ENCODE measurements around the gene CARD11. TPM values are rescaled to one million over a fixed set of nuclear protein-coding genes. Genes with fewer than 3 reads are reported as not detected.

The CARD11 gene
- total RNA-seq, 5 donors from 2014 or later (not counting 1 experiment from before 2014, with no cell fraction given), result 105 to 142 (median 132) TPM

GRCh38 chr7:2956076-2956475 is 87.6 kb downstream of the CARD11 start:
- Histone ChIP-seq H3K27ac (ENCODE audit: low read length) (peak overlapping the region; percentile 32), H3K27me3 (replicated peaks in 1 of 2; ENCODE audit: control insufficient read depth in 2 of 2, extremely low read depth in 1 of 2, insufficient read depth in 2 of 2, low read length in 1 of 2) (no peaks in the 10 kb centered on the region), H3K9me3 (no peaks in the 10 kb centered on the region), H3K4me1 (ENCODE audit: control insufficient read depth in 1 of 2, extremely low read depth in 1 of 2, insufficient read depth in 2 of 2, low read length in 2 of 2) (peaks cover 10 to 66% of the 10 kb centered on the region in 2 experiments), H3K4me3 (ENCODE audit: control insufficient read depth in 1 of 2, extremely low read depth in 1 of 2, low read length in 1 of 2) (no peak overlapping the region), H3K36me3 (ENCODE audit: control insufficient read depth in 2 of 2, extremely low read depth in 1 of 2, insufficient read depth in 1 of 2, low read length in 1 of 2) (peaks cover 14 to 54% of the 10 kb centered on the region in 2 donors)
- no peak for ATAC-seq (replicated peaks in 1 of 4)
- no peak overlapping the region for H3K4me3 Mint-ChIP-seq
- DNase-seq, result no peak
- peaks cover 0 to 2% (median 0%) of the 10 kb centered on the region in 3 donors for H3K9me3 Mint-ChIP-seq
- peaks cover 76% of the 10 kb centered on the region in 3 donors for H3K4me1 Mint-ChIP-seq
- peak overlapping the region; percentile 34 to 87 for H3K27ac Mint-ChIP-seq
- ChIA-PET POLR2A (no interaction called here), CTCF (interaction anchor here in 1 of 2 donors (0.6 to 0.9 kb wide), 2 partner anchors 12 to 18 kb away, joined by 3 read pairs; no protein-coding TSS in a partner anchor)
- H3K36me3 Mint-ChIP-seq, result peaks cover 47% of the 10 kb centered on the region
- H3K27me3 Mint-ChIP-seq, result no peaks in the 10 kb centered on the region
- WGBS (ENCODE audit: insufficient coverage), result no CpG with 5 or more reads among the region's 6 CpGs

- 77% methylated on average over 3 of the region's 4 CpGs for WGBS (ENCODE audit: insufficient coverage)
- H3K4me1 ChIP-seq (ENCODE audit: control insufficient read depth in 1 of 2, extremely low read depth in 1 of 2, insufficient read depth in 2 of 2, low read length in 2 of 2), result peaks cover 10 to 60% of the 10 kb centered on the region in 2 experiments
- H3K36me3 ChIP-seq (ENCODE audit: control insufficient read depth in 2 of 2, extremely low read depth in 1 of 2, insufficient read depth in 1 of 2, low read length in 1 of 2), result peaks cover 14 to 54% of the 10 kb centered on the region in 2 donors
- H3K4me3 ChIP-seq (ENCODE audit: control insufficient read depth in 1 of 2, extremely low read depth in 1 of 2, low read length in 1 of 2), result no peak overlapping the region
- peak overlapping the region; percentile 52 for H3K27ac ChIP-seq (ENCODE audit: low read length)
- H3K9me3 Mint-ChIP-seq, result peaks cover 0 to 7% (median 0%) of the 10 kb centered on the region in 3 donors
- CTCF ChIA-PET, result no interaction called here
- POLR2A ChIA-PET, result no interaction called here
- ATAC-seq (replicated peaks in 1 of 4) (no peak), DNase-seq (peak in 1 of 35 experiments; percentile 5)
- H3K4me1 Mint-ChIP-seq, result peaks cover 72 to 78% (median 75%) of the 10 kb centered on the region in 3 donors
- H3K27ac Mint-ChIP-seq, result peak overlapping the region; percentile 84 to 87
- H3K27me3 ChIP-seq (replicated peaks in 1 of 2; ENCODE audit: control insufficient read depth in 2 of 2, extremely low read depth in 1 of 2, insufficient read depth in 2 of 2, low read length in 1 of 2), result no peaks in the 10 kb centered on the region
- peaks cover 55% of the 10 kb centered on the region for H3K36me3 Mint-ChIP-seq
- H3K9me3 ChIP-seq, result no peaks in the 10 kb centered on the region
- H3K27me3 Mint-ChIP-seq, result no peaks in the 10 kb centered on the region
- H3K4me3 Mint-ChIP-seq, result peak overlapping the region in 1 of 3 donors; percentile 57
Measured at GRCh38 chr7:2955269-2955668, 88.4 kb downstream of the CARD11 start.

- ChIA-PET CTCF (interaction anchor here in 1 of 2 donors (0.5 to 0.7 kb wide), 2 partner anchors 133 to 157 kb away, joined by 4 to 5 read pairs; no protein-coding TSS in a partner anchor), POLR2A (interaction anchor here in 1 of 2 donors (0.5 kb wide), 1 partner anchor 104 kb away, joined by 4 read pairs; no protein-coding TSS in a partner anchor)
- Histone ChIP-seq H3K27ac (ENCODE audit: low read length) (peak overlapping the region; percentile 52), H3K4me3 (ENCODE audit: control insufficient read depth in 1 of 2, extremely low read depth in 1 of 2, low read length in 1 of 2) (peak overlapping the region in 1 of 2 donors; percentile 35), H3K27me3 (replicated peaks in 1 of 2; ENCODE audit: control insufficient read depth in 2 of 2, extremely low read depth in 1 of 2, insufficient read depth in 2 of 2, low read length in 1 of 2) (no peaks in the 10 kb centered on the region), H3K9me3 (no peaks in the 10 kb centered on the region), H3K36me3 (ENCODE audit: control insufficient read depth in 2 of 2, extremely low read depth in 1 of 2, insufficient read depth in 1 of 2, low read length in 1 of 2) (peaks cover 14 to 51% of the 10 kb centered on the region in 2 donors), H3K4me1 (ENCODE audit: control insufficient read depth in 1 of 2, extremely low read depth in 1 of 2, insufficient read depth in 2 of 2, low read length in 2 of 2) (peaks cover 10 to 51% of the 10 kb centered on the region in 2 experiments)
- Mint-ChIP-seq H3K4me1 (peaks cover 67 to 75% (median 71%) of the 10 kb centered on the region in 3 donors), H3K27ac (peak overlapping the region; percentile 84 to 87), H3K9me3 (peaks cover 0 to 7% (median 5%) of the 10 kb centered on the region in 3 donors), H3K4me3 (peak overlapping the region; percentile 21 to 57 (median 43)), H3K36me3 (peaks cover 59% of the 10 kb centered on the region), H3K27me3 (no peaks in the 10 kb centered on the region)
- DNase-seq, result peak in 21 of 35 experiments; percentile 6 to 57 (median 18)
- ATAC-seq (replicated peaks in 1 of 4), result peak; percentile 56 to 82 (median 68)
- WGBS (ENCODE audit: insufficient coverage), result 8% methylated on average over 11 of the region's 11 CpGs
Measured at GRCh38 chr7:2954433-2954853, 89.2 kb downstream of the CARD11 start.

GRCh38 chr7:2953588-2954407 is 89.9 kb downstream of the CARD11 start:
- Mint-ChIP-seq H3K9me3 (peaks cover 0 to 7% (median 5%) of the 10 kb centered on the region in 3 donors), H3K4me1 (peaks cover 61 to 77% (median 72%) of the 10 kb centered on the region in 3 donors), H3K27ac (peak overlapping the region; percentile 84 to 87), H3K27me3 (no peaks in the 10 kb centered on the region), H3K4me3 (peak overlapping the region in 1 of 3 donors; percentile 57), H3K36me3 (peaks cover 62% of the 10 kb centered on the region)
- peaks cover 10 to 47% of the 10 kb centered on the region in 2 experiments for H3K4me1 ChIP-seq (ENCODE audit: control insufficient read depth in 1 of 2, extremely low read depth in 1 of 2, insufficient read depth in 2 of 2, low read length in 2 of 2)
- CTCF ChIA-PET, result interaction anchor here (0.5 kb wide), 3 partner anchors 12 to 1749 kb away, joined by 4 to 6 read pairs (median 5); no protein-coding TSS in a partner anchor
- ATAC-seq (replicated peaks in 1 of 4), result peak in 3 of 4 experiments; percentile 31 to 65 (median 58)
- POLR2A ChIA-PET, result interaction anchor here in 1 of 2 donors (0.5 kb wide), 2 partner anchors 60 to 105 kb away, joined by 3 to 4 read pairs; no protein-coding TSS in a partner anchor
- H3K27ac ChIP-seq (ENCODE audit: low read length), result peak overlapping the region; percentile 52
- WGBS (ENCODE audit: insufficient coverage), result 37% methylated on average over 7 of the region's 11 CpGs
- H3K27me3 ChIP-seq (replicated peaks in 1 of 2; ENCODE audit: control insufficient read depth in 2 of 2, extremely low read depth in 1 of 2, insufficient read depth in 2 of 2, low read length in 1 of 2), result no peaks in the 10 kb centered on the region
- no peaks in the 10 kb centered on the region for H3K9me3 ChIP-seq
- peak in 24 of 35 experiments; percentile 11 to 51 (median 29) for DNase-seq
- peaks cover 14 to 49% of the 10 kb centered on the region in 2 donors for H3K36me3 ChIP-seq (ENCODE audit: control insufficient read depth in 2 of 2, extremely low read depth in 1 of 2, insufficient read depth in 1 of 2, low read length in 1 of 2)
- H3K4me3 ChIP-seq (ENCODE audit: control insufficient read depth in 1 of 2, extremely low read depth in 1 of 2, low read length in 1 of 2), result no peak overlapping the region

- DNase-seq, result no peak
- ChIA-PET POLR2A (no interaction called here), CTCF (no interaction called here)
- peaks cover 61% of the 10 kb centered on the region for H3K36me3 Mint-ChIP-seq
- H3K4me3 ChIP-seq (ENCODE audit: control insufficient read depth in 1 of 2, extremely low read depth in 1 of 2, low read length in 1 of 2), result no peak overlapping the region
- peak overlapping the region; percentile 52 for H3K27ac ChIP-seq (ENCODE audit: low read length)
- no peaks in the 10 kb centered on the region for H3K27me3 ChIP-seq (replicated peaks in 1 of 2; ENCODE audit: control insufficient read depth in 2 of 2, extremely low read depth in 1 of 2, insufficient read depth in 2 of 2, low read length in 1 of 2)
- H3K9me3 ChIP-seq, result no peaks in the 10 kb centered on the region
- no peak overlapping the region for H3K4me3 Mint-ChIP-seq
- 100% methylated on average over 1 of the region's 5 CpGs for WGBS (ENCODE audit: insufficient coverage)
- H3K36me3 ChIP-seq (ENCODE audit: control insufficient read depth in 2 of 2, extremely low read depth in 1 of 2, insufficient read depth in 1 of 2, low read length in 1 of 2), result peaks cover 14 to 42% of the 10 kb centered on the region in 2 donors
- H3K9me3 Mint-ChIP-seq, result peaks cover 0 to 7% (median 5%) of the 10 kb centered on the region in 3 donors
- H3K27me3 Mint-ChIP-seq, result no peaks in the 10 kb centered on the region
- no peak for ATAC-seq (replicated peaks in 1 of 4)
- peak overlapping the region in 1 of 2 donors; percentile 61 for H3K27ac Mint-ChIP-seq
- H3K4me1 Mint-ChIP-seq, result peaks cover 54 to 77% (median 72%) of the 10 kb centered on the region in 3 donors
- H3K4me1 ChIP-seq (ENCODE audit: control insufficient read depth in 1 of 2, extremely low read depth in 1 of 2, insufficient read depth in 2 of 2, low read length in 2 of 2), result peaks cover 10 to 47% of the 10 kb centered on the region in 2 experiments
Measured at GRCh38 chr7:2953099-2953498, 90.6 kb downstream of the CARD11 start.

- 100% methylated on average over 1 of the region's 4 CpGs for WGBS (ENCODE audit: insufficient coverage)
- H3K27me3 Mint-ChIP-seq, result no peaks in the 10 kb centered on the region
- H3K36me3 Mint-ChIP-seq, result peaks cover 61% of the 10 kb centered on the region
- H3K27ac ChIP-seq (ENCODE audit: low read length), result no peak overlapping the region
- POLR2A ChIA-PET, result no interaction called here
- ATAC-seq (replicated peaks in 1 of 4) (no peak), DNase-seq (peak in 1 of 35 experiments; percentile 7)
- CTCF ChIA-PET, result no interaction called here
- peaks cover 10 to 47% of the 10 kb centered on the region in 2 experiments for H3K4me1 ChIP-seq (ENCODE audit: control insufficient read depth in 1 of 2, extremely low read depth in 1 of 2, insufficient read depth in 2 of 2, low read length in 2 of 2)
- no peaks in the 10 kb centered on the region for H3K27me3 ChIP-seq (replicated peaks in 1 of 2; ENCODE audit: control insufficient read depth in 2 of 2, extremely low read depth in 1 of 2, insufficient read depth in 2 of 2, low read length in 1 of 2)
- no peak overlapping the region for H3K4me3 Mint-ChIP-seq
- H3K36me3 ChIP-seq (ENCODE audit: control insufficient read depth in 2 of 2, extremely low read depth in 1 of 2, insufficient read depth in 1 of 2, low read length in 1 of 2), result peaks cover 10 to 41% of the 10 kb centered on the region in 2 donors
- peak overlapping the region; percentile 52 to 61 for H3K27ac Mint-ChIP-seq
- H3K9me3 ChIP-seq, result no peaks in the 10 kb centered on the region
- peaks cover 51 to 73% (median 70%) of the 10 kb centered on the region in 3 donors for H3K4me1 Mint-ChIP-seq
- H3K4me3 ChIP-seq (ENCODE audit: control insufficient read depth in 1 of 2, extremely low read depth in 1 of 2, low read length in 1 of 2), result no peak overlapping the region
- peaks cover 0 to 7% (median 5%) of the 10 kb centered on the region in 3 donors for H3K9me3 Mint-ChIP-seq
Measured at GRCh38 chr7:2952316-2952715, 91.4 kb downstream of the CARD11 start.

Data from T-cell (primary cell).